Measurements from ENCODE around the gene MORN1.

Gene MORN1

DNA sequence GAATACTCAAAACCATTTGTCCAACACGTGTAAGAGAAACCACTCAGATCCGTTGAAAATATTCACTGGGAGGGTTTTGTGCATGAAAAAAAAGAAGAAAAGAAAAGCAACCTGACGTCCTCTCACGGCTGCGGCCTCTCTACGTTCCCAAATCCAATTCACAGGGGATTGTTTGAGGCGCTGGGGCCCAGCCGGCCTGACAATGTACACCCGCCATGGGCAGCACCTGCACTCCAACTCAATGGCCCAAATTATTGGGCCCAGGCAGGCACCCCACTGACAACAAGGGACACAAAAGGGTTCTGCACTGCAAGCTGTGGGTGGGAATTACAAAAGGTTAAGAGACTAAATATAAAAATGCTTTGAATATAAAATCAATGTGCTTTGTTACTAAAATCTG, 41.5 kb downstream of the MORN1 start:
- no peak for DNase-seq

DNA sequence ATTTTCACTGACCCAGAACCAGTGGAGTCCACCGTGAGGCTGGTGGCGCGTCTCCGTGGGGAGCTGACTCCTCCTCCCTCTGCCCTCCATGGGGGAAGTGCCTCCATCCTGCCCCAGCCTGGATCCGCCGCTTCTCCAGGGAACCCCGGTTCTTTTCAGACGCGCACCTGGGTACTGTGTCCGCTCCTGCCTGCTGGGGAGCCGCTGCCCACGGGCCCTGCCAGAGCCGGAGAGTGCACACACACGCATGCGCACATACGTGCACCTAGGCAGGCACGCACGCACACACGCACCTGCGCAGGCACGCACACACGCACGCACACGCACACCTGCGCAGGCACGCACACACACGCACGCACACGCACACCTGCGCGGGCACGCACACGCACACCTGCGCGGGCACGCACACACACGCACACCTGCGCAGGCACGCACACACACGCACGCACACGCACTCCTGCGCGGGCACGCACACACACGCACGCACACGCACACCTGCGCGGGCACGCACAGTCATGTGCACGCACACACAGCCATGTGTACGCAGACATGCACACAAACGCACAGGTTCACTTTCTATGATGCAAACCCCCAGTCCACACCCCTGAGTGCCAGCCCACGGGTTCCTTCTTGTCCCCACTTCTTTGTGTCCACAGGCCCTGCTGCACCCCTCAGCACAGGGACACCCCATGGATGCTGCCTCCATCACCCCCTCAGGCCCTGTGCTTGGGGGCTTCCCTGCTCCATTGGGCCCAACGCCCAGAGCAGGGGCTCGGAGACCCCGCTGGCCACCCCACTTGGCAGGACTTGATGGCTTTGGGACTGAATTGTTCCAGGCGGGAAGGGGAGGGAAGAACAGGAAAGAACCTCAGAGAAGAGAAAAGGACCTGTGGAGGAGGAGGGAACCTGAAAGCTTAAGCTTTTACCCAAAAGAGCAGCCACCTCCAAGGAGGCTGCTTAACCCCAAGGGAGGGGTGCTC, 42.7 kb downstream of the MORN1 start:
- DNase-seq: no peak

GRCh38 chr1:2347896-2348295, 43.5 kb downstream of the MORN1 start:
- no peak for DNase-seq

DNA sequence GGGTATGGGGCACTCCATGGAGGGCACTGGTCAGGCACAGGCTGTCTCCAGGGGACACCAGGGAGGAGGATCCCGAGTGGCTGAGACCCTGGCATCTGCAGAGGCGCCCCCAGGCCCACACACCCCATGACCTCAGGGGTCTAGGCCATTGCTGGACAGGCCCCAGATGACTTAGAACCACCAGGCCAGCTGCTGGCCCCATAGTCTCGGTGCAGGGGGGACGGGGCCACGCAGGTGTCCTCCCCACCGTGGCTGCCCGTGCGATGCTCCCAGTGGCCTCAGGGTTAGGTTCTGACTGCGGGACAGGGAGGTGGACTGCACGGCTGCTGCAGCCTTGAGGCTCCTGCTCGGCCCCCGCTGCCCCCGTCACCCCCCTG, 44.0 kb downstream of the MORN1 start:
- DNase-seq: no peak

DNA sequence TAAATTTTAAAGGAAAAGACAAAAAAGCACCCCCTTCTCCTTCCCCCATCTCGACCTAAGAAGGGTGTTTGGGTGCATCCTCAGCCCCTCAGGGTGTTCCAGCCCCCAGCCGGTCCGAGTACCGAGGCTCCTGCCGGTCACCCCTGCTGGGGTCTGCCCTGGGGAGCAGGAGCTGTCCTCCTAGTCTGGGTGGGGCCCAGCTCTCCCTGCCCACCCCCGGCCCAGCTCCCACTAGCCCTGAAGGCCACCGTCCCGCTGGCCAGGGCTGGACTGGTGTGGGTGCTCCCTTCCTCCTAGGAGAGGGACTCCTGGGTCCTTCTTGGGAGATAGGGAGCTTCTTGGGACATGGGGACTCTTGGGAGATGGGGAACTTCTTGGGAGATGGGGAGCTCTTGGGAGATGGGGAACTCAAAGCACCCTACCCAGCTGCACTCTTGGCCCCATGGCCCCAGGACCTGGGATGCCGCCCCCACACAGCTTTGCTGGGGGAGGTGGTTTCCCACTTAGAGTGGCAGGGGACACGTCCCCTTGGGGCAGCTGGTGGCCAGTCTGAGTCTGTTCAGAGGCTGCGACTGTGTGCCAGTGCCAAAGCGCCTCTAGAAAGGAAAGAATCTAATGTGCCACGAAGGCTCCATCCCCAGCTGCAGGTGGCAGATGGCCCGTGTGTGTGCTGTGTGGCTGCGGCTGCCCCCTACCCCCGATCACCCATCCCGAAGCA, 44.5 kb downstream of the MORN1 start:
- no peak for DNase-seq

GRCh38 chr1:2345297-2346075, 45.9 kb downstream of the MORN1 start:
- DNase-seq: no peak

DNA sequence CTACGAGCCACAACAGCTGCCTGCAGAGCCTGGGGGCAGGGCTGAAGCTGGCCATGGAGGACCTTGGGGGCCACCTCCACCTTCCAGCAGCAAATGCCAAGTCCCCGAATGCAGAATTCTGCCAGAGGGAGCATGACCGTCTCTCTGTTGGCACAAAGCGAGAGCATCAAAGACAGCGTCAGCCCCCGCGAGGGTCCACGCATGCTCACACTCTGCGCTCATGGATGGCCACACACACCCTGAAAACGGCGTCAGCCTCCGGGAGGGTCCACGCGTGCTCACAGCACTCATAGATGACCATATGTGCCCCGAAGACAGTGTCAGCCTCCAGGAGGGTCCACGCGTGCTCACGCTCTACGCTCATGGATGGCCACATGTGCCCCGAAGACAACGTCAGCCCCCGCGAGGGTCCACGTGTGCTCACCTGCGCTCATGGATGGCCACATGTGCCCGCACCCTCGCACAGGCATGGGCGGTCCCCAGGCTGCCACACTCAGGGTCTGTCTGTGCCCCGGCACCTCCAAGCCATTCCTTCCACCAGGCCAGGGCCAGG, 46.5 kb downstream of the MORN1 start:
- DNase-seq: no peak

GRCh38 chr1:2344121-2344681, 47.2 kb downstream of the MORN1 start:
- peak in 1 of 2 experiments; percentile 55 for DNase-seq

GRCh38 chr1:2343023-2343935, 48.1 kb downstream of the MORN1 start:
- DNase-seq: no peak

- no peak for DNase-seq
Measured at GRCh38 chr1:2342384-2343022, 48.9 kb downstream of the MORN1 start.

- DNase-seq: no peak
Measured at GRCh38 chr1:2341706-2342383, 49.5 kb downstream of the MORN1 start.

DNA sequence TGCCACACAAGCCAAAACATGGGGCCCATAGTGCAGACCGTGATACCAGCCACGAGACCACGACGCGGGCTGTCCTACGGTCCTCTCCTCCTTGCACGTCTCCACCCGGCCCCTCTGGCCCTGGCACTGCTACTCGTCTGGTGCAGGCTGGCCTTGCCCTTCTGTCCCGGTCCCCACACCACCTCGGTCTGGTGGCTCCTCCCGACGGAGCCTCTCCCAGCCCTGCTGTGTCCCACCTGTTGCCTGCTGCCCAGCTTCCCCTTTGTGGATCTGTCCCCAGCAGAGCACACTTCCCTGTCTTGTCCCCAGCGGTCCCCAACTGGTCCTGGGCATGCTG, 50.5 kb downstream of the MORN1 start:
- no peak for DNase-seq

DNA sequence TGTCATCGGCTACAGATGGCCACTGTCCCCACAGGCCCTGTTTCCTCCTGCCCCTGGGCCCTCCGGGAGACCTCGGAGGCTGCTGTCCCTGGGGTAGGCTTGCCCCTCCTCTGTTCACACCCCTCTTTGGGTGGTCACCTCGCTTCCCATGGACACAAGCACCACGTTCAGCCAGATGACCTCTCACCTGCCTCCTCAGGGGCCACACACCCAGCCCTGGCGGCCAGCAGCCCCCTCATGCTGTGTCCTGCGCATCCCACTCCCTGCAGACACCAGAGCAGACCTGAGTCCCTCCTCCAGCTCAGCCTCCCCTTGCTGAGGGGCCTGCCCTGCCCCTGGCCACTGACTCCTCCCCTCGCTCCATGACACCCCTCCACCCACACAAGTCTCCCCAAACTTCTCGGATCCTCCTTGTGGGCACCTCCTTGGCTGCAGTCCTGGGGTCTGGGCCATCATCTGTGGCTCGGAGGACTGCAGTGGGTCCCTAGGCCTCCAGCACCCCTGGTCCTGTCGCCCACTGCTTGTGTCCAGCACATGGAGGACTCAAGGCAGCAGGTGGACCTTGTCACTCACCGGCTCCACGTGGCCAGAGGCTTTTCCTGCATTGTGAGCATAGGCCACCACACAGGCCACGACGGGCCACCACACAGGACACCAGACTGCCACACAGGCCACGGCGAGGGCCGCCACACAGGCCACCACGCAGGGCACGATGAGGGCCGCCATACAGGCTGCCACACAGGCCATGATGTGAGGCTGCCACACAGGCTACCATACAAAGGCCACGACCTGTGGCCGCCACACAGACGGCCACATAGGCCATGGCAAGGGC, 51.1 kb downstream of the MORN1 start:
- no peak for DNase-seq

- DNase-seq: no peak
Measured at GRCh38 chr1:2339206-2340085, 51.9 kb downstream of the MORN1 start.

DNA sequence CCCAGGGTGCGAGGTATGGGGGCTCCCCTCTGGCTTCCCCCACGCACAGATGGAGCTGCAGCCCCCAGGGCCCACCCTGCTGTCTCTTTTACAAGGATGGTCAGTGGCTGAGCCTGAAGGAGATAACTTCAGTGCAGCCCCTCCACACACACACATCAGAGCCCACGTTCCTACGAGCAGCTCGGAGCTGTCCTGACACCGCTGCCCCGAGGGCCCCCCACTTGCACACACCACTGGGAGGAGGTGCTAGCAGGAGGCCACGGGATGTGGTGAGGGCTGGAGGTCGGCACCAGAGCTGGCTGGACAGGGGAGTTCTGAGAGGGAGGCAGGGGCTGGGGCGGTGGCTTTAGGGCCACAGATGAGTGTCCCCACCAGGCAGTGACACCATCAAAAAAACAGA, 53.9 kb downstream of the MORN1 start:
- DNase-seq: no peak

DNA sequence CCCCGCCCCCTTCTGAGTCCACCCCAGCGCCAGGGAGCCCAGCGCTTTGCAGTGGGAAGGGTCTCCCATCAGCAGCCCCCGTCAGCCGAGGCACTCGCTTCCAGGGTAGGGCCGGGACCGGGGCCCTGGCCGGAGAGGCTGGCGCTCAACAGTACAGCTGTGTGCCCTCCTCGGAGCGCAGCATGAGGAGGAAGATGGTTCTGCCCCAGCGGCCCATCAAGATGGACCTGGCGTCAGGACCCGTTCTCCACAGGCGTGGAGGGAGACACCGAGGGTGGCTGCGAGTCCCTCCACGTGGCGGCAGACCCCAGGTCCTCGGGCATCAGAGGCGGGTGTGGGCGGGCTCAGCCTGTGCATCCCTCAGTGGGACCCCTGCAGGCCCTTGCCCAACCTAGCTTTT, 54.3 kb downstream of the MORN1 start:
- no peak for DNase-seq

- DNase-seq: no peak
Measured at GRCh38 chr1:2336499-2336898, 54.9 kb downstream of the MORN1 start.

DNA sequence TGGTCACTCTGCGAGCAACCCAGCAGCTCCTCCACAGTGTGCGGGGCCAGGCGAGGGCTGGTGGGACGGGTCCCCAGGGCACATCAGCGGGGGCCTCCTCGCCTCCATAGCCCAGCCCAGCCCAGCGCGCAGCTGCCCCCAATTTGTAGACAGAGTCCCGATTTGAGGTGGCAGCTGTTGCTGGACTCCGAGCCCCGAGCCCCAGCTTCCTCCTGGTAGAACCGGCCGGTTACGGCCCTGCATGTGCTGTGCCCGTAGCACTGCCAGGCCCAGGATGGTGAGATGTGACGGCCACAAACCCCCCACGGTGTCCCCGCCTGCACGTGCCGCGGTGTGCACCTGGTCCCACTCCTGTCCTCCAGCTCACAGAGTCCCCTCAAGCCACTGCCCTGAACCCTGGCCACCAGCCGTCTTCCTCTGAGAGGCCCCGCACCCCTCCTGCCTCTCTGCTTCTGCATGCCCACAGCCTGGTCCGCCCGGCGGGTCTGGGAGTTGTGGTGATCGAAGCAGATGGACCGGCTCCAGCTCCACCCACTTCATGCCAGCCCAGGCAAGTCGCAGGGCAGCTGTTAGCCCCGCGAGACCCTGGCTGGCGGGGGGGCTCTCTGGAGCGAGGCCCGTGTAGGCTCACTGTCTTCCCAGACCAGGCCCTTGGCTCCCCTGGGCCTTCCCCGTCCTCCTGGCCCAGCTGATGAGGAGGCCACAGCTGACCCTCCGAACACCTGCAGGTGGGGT, 55.5 kb downstream of the MORN1 start:
- DNase-seq: no peak

All from NCI-H187 (cell line).